GM21786 (cell line): ENCODE results near the gene NCAPH2.

ENCODE experiments used
- ATAC-seq: cut with Tn5 transposase; IDR thresholded peaks from one replicate; pipeline ENCODE4 v1.9.1; 2021; ENCODE audit not compliant: unreplicated experiment

Gene NCAPH2

DNA sequence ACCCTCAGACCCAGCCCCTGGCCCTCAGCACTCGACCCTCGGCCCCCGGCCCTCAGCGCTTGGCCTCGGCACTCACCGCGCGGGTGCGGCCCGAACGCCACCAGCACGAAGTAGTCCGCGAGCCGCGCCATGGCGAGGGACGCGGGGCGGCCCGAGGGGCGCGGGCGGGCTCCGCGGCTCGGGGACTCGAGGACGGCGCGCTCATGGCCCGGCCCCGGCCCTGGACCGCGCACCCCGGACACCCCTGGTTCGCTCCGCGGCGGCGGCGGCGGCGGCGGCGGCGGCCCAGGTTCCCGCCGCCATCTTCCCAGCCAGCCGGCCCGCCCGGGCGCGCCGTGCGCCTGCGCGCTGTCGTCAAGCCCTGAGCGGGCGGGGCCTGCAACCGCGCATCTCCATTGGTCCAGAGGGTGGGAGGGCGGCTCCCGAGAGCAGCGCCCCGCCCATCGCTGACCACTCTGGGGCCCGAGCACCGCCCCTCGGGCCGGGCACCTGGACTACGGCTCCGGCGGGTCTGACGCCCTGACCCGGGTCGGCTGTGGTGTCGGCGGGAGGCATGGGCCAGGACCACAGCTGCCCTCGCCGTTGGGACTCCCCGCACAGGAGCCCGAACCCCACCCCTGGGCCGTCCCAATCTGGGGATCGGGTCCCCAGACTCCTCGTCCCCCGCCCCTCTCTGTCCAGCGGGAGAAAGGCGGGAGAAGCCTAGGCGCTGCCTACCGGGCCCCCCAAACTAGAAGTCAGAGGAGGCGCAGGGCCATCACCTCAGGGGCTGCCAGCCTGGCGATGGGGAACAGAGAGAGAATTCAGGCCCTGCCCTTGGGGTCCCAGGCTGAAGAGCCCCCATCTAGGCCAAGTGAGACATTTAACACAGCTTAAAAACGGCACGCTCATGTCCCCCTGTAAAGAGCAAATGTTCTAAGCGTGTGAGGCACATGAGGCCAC is 33.0 kb upstream of the NCAPH2 start, which contains the start of gene SBF1:
SBF1 (minus strand) TSS at position 326 of the 942 bp plus-strand sequence; CDS start at position 131, 195 bp downstream.
- ATAC-seq: peak; percentile 57

DNA sequence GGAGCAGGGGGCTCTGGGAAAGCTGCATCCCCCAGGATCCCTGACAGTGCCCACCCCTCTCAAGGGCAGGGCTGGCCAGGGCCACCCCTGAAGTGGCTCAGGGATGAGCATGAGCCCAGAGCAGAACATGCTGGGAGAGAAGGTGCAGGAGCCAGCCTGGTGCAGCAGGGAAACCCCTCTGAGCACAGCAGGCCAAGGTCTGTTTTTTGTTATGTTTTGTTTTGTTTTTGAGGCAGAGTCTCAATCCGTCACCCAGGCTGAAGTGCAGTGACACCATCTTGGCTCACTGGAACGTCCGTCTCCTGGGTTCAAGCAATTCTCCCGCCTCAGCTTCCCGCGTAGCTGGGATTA is 32.4 kb upstream of the NCAPH2 start:
- ATAC-seq: no peak

DNA sequence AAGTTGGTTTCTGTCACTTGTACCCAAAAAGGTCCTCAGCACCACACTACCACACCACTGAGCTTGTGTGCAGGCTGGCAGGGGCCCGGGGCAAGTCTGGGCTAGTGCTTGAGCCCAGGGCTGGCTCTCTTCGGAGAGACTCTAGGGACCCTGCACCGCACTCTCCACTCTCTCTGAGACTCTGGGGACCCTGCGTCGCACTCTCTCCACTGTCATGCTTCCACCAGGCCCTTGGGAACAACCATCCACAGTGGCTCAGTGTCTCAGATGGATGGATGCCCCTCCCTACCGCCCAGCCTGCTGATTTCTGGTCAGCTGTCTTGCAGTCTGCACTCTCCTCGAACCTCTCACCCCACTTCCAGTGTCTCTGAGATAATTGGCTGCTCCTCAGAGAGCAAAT is 31.2 kb upstream of the NCAPH2 start:
- no peak for ATAC-seq

DNA sequence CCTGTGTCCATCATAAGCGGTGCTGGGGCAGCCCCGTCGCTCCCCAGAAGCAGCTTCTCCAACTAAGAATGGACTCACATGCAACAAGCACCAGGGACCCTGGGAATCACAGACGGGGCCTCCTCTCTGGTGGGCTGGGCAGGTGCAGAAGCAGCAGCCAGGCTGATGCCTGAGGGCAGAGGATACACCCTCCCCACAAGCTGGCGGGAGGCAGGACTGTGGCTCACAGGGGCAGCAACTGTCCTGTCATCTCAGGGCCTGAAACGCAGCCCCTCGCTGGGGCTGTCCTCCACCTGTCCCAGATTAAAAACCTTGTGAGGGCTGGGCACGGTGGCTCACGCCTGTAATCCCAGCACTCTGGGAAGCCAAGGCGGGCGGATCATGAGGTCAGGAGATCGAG is 30.1 kb upstream of the NCAPH2 start:
- no peak for ATAC-seq

DNA sequence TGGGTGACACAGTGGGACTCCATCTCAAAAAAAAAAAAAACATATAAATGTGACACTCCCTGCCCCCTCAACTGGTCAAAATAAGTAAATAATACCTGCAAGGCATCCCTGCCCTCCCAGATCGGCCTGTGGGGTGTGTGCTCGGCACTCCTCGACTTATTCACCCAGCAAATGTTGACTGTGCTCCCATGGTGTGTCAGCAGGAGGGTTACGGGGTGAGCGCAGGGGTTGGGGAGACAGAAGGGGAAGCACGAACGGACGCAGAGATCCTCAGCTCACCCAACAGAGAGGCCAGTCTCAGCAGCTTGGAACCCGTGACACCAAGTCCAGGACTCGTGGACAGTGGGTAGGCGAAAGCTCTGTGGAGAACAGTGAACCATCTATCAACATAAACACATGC is 28.3 kb upstream of the NCAPH2 start:
- no peak for ATAC-seq

DNA sequence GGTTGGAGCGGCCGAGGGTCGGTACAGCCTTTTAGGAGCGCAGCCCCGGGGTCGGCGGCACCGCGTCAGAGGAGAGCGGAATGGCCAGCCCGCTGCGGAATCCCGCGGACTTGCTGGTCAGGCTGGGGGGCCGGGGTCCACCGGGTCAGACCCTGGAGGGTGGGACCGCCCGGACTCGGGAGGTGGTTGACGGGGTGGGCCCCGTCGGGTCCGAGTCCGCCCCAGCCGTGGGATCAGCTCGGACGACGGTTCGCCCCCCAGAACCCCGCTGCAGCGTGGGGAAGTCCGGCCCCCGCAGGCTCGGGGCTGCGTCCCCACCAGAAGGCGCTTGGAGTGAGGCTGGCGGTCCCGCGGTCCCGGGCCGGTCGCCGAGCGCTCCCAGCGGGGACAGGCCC is 27.0 kb upstream of the NCAPH2 start:
- no peak for ATAC-seq

DNA sequence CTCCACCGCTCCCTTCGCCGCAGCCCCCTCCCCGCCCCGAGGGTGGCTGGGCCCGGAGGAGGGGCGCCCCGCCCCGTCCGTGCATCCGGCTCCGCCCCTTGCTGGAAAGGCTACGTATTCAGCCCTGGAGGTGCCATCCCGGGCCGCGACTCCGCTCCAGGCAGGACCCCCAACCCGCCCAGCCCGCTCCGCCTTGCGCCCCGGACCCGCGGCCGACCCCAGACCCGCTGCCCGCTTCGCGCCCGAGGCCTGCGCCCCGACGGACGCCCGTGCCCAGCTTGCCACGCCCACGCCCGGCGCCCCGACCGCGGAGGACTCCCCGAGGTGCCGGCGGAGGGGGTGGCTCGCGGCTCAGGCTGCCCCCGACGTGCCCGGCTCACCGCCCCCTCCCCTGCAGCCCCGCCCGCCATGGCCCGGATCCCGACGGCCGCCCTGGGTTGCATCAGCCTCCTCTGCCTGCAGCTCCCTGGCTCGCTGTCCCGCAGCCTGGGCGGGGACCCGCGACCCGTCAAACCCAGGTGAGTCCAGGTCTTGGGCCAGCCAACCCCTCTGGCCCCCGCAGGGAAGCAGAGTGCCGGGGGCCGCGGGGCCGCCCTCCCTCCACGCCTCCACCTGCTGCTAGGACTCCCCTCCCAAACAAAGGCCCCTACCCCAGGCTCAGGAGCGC is 26.5 kb upstream of the NCAPH2 start, which contains the start of gene ADM2:
ADM2 (plus strand) TSS at position 104 of the 667 bp plus-strand sequence; CDS start at position 409, 305 bp downstream.
- ATAC-seq: no peak

DNA sequence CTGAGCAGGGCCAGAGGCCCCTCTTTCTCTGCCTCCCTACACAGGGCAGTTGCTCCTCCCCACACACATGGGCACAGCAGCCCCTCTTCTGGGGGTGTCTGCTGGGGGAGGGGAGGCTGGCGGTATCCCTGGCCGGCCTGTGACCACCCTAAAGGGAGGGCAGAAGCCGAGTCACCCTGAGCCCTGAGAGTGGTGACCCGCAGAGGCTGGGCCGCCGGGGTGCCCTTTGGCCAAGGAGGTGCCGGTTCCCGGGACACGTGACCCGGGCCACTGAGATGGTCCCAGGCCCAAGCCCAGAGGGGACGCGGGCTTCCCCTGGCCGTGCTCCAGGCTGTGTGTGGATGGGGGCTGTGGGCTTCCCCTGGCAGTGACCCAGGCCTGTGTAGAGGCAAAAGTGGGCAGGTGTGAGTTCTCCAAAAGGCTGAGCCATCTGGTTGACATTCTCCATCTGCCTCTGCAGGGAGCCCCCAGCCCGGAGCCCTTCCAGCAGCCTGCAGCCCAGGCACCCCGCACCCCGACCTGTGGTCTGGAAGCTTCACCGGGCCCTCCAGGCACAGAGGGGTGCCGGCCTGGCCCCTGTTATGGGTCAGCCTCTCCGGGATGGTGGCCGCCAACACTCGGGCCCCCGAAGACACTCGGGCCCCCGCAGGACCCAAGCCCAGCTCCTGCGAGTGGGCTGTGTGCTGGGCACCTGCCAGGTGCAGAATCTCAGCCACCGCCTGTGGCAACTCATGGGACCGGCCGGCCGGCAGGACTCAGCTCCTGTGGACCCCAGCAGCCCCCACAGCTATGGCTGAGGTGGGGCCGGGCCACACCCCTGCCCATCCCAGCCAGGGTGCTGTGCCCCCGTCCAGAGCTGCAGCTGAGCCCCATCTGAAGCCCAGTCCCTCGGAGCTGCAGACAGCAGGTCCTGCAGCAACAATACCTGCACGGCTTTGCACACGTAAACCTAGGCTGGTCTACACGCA is 25.6 kb upstream of the NCAPH2 start:
- no peak for ATAC-seq

DNA sequence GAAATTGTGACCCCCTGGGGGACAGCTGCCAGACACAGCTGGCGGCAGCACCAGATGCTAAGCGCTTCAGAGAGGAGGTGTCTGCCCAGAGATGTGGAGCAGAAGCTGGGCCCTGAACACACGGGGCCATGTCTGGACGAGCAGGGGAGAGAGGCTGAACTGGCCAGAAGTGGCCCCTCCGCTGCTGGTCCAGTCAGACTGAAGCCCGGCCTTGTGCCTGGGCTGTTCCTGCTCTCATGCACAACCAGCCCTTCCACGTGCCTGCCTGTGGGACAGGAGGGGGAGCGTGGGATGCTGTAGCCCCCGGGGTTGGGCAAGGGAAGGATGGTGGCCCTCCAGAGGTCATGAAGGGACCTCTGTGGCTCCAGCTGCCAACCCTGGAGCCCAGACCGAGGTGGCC is 24.9 kb upstream of the NCAPH2 start:
- no peak for ATAC-seq

DNA sequence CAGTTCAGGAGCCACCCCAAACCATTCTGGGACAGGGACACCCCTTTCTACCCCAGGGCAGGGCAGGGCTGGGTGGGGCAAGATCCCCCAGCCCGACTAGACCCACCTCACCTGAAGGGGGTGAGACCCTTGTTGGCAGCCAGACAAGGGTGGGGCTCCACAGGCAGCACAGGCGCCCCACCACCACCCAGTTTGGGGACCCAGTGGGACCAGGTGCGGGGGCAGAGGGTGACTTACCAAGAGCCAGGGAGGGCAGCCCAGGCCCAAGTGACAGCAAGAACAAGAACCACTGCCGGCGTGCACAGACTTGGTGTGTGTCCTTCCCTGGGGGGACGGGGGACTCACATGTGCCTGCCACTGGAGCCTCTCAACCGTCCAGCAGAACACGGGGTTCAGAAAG is 24.5 kb upstream of the NCAPH2 start:
- ATAC-seq: no peak

DNA sequence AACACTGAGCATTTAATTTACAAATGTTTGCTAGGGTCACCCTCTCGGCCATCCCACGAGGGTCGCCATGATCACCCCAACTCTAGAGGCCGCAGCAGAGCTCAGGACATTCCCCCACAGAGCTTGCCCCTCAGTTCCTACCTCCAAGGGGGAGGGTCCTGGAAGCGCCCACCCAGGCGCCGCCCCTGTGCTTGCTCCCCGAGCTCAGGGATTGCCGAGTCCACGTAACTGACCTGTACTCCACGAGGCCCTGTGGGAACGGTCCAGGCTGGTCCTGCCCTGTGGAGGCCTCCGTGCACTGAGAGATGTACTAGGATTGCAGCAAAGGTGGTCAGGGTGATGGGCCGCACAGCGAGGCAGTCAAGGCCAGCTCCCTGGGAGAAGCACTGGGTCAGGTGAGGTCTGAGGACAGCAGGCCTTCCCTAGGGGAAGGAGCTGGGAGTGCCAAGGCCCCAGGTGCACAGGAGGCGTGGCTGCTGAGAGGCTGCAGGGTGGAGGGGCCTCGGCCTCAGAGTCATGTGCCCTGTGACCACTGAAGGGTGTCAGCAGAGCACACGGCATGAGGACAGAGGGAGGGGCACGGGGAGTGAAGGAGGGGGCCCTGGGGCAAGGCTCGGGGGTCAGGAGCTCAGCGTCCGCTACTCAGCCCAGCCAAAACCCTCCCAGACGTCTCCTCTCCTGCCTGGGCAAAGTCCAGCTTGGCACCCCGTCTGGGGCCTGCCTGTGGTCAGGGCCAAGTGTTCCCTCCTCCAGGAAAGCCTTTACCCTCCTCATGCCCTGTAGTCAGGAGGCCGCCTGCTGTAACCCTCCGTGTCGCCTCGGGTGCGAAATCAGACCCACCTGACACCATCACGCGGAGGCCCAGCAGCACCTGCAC is 23.8 kb upstream of the NCAPH2 start:
- ATAC-seq: no peak

DNA sequence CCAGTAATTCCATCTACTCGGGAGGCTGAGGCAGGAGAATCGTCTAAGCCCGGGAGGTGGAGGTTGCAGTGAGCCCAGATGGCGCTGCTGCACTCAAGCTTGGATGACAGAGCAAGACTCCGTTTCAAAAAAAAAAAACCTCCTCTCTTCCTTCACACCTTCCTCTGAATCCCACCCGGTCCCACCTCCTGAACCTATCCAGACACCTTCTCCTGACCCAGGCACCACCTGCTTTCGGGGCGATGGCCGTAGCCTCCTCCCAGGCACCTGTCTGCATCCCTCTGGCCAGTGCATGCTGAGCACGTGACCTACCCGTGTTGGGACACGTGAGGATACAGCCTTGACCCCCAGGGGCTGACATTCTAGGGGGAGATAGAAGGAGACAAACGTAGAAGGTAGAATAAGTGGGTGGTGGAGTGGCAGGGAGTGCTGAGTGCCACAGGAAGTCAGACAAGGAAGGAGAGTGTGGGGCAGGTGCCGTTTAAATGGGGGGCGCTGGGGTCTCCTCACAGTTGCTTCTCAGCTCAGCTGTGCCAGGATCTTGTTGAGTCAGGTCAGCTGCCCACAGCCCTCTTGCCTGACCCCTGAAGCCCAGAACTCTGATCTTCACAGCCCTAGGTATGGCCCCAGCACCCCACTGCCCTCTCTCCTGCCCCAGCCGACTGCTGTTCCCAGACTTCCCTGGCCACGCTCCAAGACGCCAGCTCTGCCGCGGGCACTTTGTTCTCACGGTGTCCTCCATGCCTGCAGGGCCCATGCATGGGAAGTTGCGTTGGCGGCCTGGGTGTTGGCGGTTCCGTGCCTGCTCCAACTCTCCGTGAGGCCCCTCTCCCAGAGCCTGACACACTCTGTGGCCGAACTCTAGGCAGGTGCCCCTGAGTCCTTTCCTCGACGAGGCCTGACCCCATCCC is 22.5 kb upstream of the NCAPH2 start:
- ATAC-seq: no peak

DNA sequence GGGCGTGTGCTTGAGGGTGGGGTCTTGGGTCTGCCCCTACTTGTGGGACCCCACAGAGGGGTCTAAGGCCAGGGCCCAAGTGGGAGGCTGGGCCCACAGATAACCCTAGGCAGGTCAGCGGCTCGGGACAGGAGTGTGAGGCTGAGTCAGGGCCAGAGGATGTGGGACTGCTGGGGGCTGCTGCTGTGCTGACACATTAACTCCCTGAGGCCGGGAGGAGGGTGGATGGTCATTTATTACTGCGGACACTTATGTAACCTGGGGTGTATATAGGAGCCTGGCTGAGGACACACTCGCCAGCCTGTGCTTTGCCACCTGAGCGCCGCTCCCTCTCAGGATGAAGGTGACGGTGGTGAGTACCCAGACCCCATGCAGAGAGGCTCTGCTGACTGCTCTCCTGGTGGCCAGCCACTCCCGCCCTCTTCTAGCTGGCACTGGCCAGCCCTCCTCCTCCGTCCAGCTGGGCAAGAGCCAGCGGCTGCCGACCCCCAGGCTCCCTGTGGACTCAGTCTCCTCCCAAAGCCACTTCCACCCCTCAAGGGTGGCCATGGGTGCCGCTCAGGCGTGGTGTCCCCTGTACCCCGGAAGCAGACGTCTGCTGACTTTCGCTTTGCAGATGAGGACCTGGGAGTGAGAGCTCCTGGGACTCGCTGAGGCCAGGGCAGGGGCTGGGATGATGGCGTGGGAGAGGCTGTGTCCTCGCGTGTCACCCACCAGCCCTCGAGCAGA is 21.3 kb upstream of the NCAPH2 start, which contains the start of gene MIOX:
MIOX (plus strand) TSS at position 299 of the 729 bp plus-strand sequence; CDS start at position 338, 39 bp downstream.
- ATAC-seq: no peak

DNA sequence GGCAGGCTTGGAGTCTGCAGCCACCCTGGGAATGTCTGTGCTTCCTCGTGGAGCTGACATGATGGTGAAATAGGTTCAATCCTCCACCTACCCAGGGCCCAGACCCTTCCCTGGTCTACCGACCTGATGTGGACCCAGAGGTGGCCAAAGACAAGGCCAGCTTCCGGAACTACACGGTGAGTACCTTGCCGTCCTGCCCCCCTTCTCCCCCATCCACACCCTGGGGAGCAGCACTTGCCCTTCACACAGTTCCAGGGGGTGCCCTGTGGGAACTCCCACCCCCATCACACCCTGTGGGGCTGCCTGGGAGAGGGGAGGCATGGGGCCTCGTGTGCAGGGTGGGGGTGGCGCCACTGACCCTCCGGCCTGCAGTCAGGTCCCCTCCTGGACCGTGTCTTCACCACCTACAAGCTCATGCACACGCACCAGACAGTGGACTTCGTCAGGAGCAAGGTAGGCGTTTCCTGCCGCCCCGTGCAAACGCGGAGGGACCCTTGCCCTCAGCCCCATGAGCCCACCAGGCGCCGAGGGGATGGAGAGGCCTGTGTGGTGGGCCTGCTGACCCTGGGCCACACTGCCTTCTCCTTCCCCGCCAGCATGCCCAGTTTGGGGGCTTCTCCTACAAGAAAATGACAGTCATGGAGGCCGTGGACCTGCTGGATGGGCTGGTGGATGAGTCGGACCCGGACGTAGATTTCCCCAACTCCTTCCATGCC is 20.6 kb upstream of the NCAPH2 start:
- ATAC-seq: no peak

DNA sequence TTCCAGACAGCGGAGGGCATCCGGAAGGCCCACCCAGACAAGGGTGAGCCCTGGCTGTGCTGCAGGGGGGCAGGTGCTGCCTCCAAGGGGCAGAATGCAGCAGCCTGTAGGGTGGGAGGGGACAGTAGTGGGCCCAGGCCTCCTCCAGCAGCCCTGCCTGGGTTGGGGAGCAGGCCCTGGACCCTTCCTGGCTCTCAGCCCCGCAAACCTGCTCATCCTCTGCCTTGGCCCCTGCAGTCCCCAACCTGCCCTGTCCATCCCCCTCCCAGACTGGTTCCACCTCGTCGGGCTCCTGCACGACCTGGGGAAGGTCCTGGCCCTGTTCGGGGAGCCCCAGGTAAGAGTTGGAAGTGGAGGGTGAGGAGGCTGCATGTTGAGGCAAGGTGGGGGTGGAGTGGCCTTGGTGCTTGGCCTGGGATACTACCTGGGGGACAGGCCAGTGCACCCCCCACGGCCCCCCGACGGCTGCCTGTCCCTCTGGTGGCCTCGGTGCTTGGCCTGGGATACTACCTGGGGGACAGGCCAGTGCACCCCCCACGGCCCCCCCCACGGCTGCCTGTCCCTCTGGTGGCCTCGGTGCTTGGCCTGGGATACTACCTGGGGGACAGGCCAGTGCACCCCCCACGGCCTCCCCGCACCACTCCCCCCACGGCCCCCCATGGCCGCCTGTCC is 19.9 kb upstream of the NCAPH2 start:
- no peak for ATAC-seq

DNA sequence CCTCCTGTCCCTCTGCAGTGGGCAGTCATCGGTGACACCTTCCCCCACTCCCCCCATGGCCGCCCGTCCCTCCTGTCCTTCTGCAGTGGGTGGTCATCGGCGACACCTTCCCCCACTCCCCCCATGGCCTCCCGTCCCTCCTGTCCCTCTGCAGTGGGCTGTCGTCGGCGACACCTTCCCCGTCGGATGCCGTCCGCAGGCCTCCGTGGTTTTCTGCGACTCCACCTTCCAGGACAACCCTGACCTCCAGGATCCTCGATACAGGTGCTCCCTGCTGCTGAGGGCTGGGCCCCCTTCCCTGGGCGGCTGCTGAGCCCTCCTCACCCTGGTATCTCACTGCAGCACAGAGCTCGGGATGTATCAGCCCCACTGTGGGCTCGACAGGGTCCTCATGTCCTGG is 19.1 kb upstream of the NCAPH2 start:
- no peak for ATAC-seq
